Tibial nerve (tissue), 4 donors: ENCODE data around the gene ZG16B.

Experiments
- CTCF ChIP-seq, 5 experiments: fragments of 200-600 bp in 3 of 5; fragments of 450-650 bp in 2 of 5; sonication (generic) in 3 of 5; IDR thresholded peaks; one replicate each; pipeline ENCODE4 v1.5.1; 2016 to 2019; ENCODE audit warnings: antibody characterized with exemption in 5 of 5, mild to moderate bottlenecking in 3 of 5, moderate library complexity in 2 of 5
- EP300 ChIP-seq, 2 donors: sonication (generic); formaldehyde crosslinking; IDR thresholded peaks; one replicate each; pipeline ENCODE4 v1.6.1; 2017; ENCODE audit warnings: antibody characterized with exemption in 2 of 2, mild to moderate bottlenecking in 1 of 2
- POLR2A ChIP-seq, 2 donors: fragments of 450-650 bp; IDR thresholded peaks; one replicate each; pipeline ENCODE4 v1.6.1; 2017; ENCODE audit warnings: antibody characterized with exemption in 2 of 2, mild to moderate bottlenecking in 2 of 2, moderate library complexity in 2 of 2

- no peak for TF ChIP-seq POLR2A (IDR thresholded peaks at IDR 0.05)
- TF ChIP-seq CTCF (IDR thresholded peaks at IDR 0.05), result no peak
- TF ChIP-seq EP300 (IDR thresholded peaks at IDR 0.05), result no peak
Observed at GRCh38 chr16:2830355-2830695, 222 bp downstream of the ZG16B start.
